Hematopoietic multipotent progenitor cell treated with erythropoietin and hydrocortisone succinate and interleukin-3 and kit ligand, for 4 days (in vitro differentiated cells): ENCODE data around the gene RHBDD1.

Experiments used
- DNase-seq: peaks from one replicate; pipeline ENCODE4 v3.0.0-alpha.2; 2015

Gene RHBDD1, protein sequence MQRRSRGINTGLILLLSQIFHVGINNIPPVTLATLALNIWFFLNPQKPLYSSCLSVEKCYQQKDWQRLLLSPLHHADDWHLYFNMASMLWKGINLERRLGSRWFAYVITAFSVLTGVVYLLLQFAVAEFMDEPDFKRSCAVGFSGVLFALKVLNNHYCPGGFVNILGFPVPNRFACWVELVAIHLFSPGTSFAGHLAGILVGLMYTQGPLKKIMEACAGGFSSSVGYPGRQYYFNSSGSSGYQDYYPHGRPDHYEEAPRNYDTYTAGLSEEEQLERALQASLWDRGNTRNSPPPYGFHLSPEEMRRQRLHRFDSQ

DNA sequence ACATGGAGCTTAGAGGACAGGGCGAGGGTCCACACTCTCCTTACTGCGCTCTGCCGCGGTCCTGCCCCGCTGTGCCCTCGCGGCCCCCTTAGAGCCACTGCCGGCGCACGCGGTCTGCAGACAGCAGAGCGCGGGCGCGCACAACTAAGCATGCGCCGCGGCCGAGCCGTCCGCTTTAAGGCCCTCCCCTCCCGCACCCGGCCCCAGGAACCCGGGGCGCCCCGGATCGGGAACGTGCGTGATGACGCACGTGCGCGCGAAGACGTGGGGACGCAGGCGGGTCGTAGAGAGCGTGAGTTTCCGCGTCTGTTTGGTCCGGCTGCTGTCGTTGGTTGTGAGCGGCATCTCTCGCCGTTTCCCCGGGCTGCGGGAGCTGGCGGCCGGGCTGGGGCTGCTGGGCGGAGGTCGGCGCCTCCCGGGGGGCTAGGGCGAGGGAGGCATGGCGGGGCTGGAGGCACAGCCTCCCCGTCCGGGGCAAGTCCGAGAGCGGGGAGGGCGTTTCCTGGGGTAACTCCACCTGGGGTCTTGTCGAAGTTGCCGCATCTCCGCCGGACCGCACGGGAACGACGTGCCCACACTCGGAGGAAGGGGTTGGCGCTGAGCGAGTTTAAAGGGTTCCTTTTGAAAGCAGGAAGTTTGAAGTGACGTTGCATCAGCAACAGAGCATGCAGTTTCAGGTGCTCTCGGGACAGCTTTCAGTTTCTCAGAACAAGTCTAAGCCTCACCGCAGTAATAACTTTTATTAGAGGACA, at the start of gene RHBDD1:
Gene RHBDD1, plus strand, starts transcription at position 259 of the 752 bp plus-strand sequence. CDS start 28,640 bp downstream, outside the sequence.
- DNase-seq: peak; percentile 98

DNA sequence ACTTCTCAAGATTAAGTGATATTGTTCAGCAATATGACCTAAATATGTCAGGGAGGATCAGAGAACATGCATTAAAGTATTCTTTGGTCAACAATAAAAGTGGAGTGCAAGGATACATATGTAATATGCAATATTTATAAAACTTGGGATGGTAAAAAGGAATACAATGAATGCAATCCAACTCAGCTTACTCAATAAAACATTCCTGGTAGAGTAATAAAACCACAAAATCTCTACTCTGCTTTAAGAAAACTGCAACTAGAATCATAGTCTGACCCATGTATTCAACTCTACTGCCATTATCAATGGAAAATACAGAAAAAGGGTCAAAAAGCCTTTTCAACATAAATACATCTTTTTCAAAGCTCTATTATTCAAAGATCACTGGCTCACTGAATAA, 47.8 kb upstream of the RHBDD1 start:
- no peak for DNase-seq

- DNase-seq: no peak
Measured at GRCh38 chr2:226788881-226789490, 46.9 kb upstream of the RHBDD1 start.

GRCh38 chr2:226790011-226790410, 45.8 kb upstream of the RHBDD1 start:
- DNase-seq: no peak

DNA sequence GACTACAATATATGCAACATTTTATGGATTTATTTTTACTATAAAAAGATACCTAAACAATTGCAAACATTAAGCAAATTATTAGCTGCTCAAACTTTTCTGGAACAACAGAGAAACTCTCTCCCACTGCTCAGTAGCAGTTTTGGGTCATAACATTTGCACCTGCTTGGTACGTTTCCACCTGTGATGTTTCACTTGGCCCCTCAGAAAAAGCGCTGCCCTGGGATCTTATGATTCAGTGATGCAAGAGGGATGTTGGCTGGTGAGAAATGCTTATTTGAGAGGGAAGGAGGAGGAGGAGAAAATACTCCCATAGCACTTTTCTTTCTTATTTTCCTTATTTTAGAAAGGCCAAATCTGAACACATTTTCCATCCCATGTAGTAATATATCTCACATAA, 45.4 kb upstream of the RHBDD1 start:
- DNase-seq: no peak

DNA sequence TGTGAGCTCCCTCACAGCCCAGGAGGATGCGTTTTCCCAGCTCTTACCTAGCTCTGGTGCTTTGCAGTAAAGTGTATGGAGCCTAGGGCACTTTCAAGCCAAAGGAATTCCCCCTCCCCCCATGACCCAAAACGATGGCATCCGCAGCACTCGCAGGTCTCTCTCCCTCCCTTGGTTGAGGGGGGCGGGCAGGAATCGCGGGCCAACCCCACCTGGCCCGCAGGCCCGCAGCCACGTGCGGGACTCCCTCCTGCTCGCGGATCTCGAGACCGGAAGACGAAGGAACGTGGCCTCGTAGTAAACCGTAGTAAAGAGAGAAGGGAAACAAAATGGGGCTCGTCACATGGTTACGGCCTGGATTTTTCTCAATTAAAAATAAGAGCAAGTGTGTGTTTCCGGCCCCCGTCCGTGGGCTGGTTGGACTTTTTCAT, 44.8 kb upstream of the RHBDD1 start:
- peak; percentile 73 for DNase-seq

- DNase-seq: peak; percentile 94
Measured at GRCh38 chr2:226791487-226792081, 44.3 kb upstream of the RHBDD1 start.

DNA sequence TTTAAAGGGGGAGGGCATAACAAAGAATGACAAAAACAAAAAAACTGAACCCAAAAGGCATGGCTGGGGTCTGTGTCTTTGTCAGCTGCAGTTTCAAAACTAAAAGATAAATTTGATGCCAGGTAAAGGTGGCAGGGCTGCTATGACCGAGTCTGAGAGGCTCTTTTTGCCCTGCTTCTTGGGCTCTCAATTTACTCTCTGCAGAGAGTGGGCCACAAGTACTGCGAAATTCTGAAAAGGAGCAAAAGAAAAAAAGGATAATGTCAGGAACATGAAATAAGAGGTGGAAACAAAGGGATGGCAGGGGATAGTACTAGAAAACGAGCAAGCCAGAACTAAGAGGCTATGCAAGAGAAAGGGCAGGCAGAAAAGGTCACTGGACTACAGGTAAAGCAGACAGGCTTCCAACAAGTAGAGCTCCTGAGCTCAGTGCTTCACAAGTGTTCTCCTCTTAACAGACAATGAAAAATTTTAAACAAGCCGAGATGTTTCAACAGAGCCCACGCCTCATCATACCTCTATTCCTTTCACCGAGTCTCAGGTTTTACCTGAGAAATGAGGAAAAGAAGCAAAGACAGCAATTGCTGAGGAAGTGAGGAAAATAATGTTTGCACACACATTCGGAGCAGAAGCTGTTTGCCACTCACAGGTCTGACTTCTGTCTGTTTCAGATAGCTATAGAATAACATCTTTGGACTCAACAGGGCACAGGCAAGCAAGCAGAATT, 43.5 kb upstream of the RHBDD1 start:
- DNase-seq: no peak

GRCh38 chr2:226793646-226794045, 42.2 kb upstream of the RHBDD1 start:
- DNase-seq: no peak

GRCh38 chr2:226794196-226794661, 41.6 kb upstream of the RHBDD1 start:
- no peak for DNase-seq

- no peak for DNase-seq
Measured at GRCh38 chr2:226794751-226795171, 41.1 kb upstream of the RHBDD1 start.

- DNase-seq: no peak
Measured at GRCh38 chr2:226795281-226796011, 40.4 kb upstream of the RHBDD1 start.

DNA sequence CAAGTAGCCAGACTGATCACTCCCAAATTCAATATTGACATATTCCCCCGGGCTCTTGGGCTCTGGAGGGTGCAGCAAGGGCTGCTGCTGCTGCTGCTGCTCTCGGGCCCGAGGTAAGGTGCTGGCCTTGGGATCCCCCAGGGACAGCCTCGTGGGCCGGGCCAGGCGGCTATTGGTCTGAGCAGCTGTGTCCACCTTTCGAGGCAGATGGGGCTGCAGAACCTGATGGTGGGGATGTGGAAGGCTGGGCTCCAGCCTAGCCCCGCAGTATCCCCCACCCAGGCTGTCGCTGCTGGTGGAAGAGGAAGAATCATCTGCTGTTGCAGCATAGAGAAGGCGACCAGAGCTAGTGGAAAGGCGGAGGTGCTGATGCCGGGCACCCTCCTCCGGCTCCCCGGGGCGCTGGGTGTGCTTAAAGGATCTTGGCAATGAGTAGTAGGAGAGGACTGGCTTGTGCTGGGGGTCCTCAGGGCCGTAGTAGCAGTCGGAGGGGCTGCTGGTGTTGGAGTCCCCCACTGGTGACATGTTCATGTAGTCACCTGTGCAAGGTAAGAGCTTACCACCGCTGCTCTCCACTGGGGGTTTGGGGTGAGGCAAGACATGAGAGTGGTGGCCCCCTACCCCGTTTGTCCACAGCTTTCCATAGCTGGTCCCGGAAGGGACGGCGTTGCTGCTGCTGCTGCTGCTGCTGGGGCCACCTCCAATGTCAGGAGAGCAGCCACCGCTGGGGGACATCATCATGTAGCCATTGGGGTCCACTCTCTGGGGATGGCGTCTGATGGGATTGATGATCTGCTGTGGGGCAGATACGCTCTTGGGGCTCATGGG, 39.6 kb upstream of the RHBDD1 start:
- no peak for DNase-seq

- peak; percentile 32 for DNase-seq
Measured at GRCh38 chr2:226796840-226797288, 39.0 kb upstream of the RHBDD1 start.

- DNase-seq: no peak
Measured at GRCh38 chr2:226797289-226797988, 38.4 kb upstream of the RHBDD1 start.

DNA sequence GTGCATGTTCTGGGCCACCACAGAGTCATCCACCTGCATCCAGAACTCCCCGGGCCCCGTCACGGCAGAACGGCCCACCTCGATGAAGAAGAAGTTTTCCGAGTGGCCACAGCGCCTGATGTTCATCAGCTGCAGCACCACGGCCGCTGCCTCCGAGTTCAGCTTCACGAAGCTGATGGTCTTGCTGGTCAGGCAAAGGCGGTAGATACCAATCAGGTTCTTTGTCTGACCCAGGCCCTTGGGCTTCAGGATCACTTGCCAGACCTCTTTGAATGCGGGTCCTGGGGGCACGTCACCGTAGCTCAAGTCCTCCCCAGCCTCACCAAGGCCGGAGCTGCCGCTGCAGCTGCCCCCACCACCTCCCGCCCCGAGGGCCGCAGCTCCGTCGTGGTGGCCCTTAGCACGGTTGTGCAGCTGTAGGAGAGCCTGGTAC, 37.8 kb upstream of the RHBDD1 start:
- DNase-seq: no peak

DNA sequence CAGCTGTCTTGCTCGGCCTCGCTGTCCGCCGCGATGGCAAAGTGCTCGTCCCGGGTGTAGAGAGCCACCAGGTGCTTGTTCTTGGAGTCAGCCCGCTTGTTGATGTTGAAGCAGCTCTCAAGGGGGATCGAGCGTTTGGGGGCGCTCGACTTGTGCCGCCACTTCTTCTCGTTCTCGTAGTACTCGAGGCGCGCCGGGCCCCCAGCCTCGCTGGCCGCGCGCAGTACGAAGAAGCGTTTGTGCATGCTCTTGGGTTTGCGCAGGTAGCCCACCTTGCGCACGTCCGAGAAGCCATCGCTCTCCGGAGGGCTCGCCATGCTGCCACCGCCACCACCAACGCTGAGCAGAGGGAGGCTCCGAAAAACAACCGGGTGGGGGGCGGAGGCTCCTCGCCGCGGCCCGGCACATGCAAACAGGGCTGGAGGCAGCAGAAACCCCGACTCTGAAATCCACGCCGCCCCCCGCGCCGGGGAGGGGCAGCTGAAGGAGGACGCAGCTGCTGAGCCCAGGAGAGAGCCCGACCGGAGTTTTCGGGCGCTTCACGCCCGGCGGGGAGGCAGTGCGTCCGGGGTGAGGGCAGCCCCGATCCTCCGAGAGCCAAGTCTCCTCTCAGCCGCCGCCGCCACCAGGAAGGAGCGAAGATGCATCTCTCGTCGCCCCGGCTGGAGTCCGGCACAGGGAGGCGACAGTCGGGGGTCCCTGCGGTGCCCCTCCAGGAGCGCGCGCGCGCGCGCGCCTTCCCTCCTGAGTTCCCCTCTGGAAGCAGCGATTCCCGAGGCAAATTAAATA, 37.2 kb upstream of the RHBDD1 start:
- DNase-seq: peak; percentile 52

- DNase-seq: peak; percentile 66
Measured at GRCh38 chr2:226799211-226799975, 36.5 kb upstream of the RHBDD1 start, which contains the start of gene IRS1. Gene IRS1, minus strand, starts transcription at chr2:226799820. Its CDS starts 1,082 bp downstream, at chr2:226798738.
